Measurements from ENCODE around the gene CDK3. TPM values are rescaled to one million over a fixed set of nuclear protein-coding genes. Genes with fewer than 3 reads are reported as not detected.
"Not testable (repeated sequence)": the region's sequence is repeated elsewhere in the genome, so short reads cannot be mapped to it uniquely, and the experiment has no call there.

The CDK3 gene
- total and polyA plus RNA-seq, 9 of the 15 experiments (the other 6 are each of a cell fraction or from before 2014, with no cell fraction given), result 0.55 to 8.2 (median 4.7) TPM

DNA sequence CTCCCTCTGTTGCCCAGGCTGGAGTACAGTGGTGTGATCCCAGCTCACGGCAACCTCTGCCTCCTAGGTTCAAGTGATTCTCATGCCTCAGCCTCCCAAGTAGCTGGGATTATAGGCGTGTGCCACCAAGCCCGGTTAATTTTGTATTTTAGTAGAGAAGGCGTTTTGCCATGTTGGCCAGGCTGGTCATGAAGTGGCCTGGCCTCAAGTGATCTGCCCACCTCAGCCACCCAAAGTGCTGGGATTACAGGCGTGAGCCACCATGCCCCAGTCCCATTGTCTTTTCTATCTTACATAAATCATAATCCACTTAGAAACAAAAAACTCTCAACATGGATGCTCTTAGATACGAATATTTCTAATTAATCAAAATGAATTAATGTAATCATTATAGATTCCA is 25.5 kb upstream of the CDK3 start:
- H3K9me3 ChIP-seq (replicated peaks; ENCODE audit: control insufficient read depth, insufficient read depth, low read depth, low read length); BruUV-seq (replicated peaks); DNase-seq (ENCODE audit: extremely low read depth in 1 of 4, low spot score in 3 of 4); H3K9ac ChIP-seq (ENCODE audit: insufficient read depth in 1 of 2, low read depth in 2 of 2, low read length in 2 of 2); H3K27ac ChIP-seq (ENCODE audit: extremely low read depth, low read depth, low read length); H3K9me1 ChIP-seq (ENCODE audit: control insufficient read depth, insufficient read depth, low read length); FAIRE-seq; ATAC-seq; POLR2A ChIA-PET; H3K4me3 ChIP-seq; H4K20me1 ChIP-seq (replicated peaks; ENCODE audit: control insufficient read depth, insufficient read depth, low read length); CTCF ChIA-PET (ENCODE audit: low intra/inter-chr PET ratio); H3K27me3 ChIP-seq (ENCODE audit: control insufficient read depth in 2 of 2, insufficient read depth in 2 of 2, low read length in 2 of 2); in situ Hi-C loops (cut with MboI); H3K36me3 ChIP-seq (ENCODE audit: control insufficient read depth, insufficient read depth, low read length); H2AFZ ChIP-seq (ENCODE audit: low read depth, low read length); H3K4me2 ChIP-seq (ENCODE audit: insufficient read depth, low read length): not testable (repeated sequence)
- intact Hi-C loops (cut with micrococcal nuclease), result loop anchor here (5.0 to 10.0 kb wide), 2 partner anchors 33 to 190 kb away; partner anchors contain the start of genes FBF1 and UNK
- Histone ChIP-seq H3K4me1 (replicated peaks in 1 of 2; ENCODE audit: control insufficient read depth in 2 of 2, insufficient read depth in 2 of 2, low read length in 2 of 2) (peaks cover 20 to 24% of the 10 kb centered on the region in 2 experiments), H3K79me2 (ENCODE audit: control insufficient read depth, insufficient read depth, low read length) (peaks cover 22% of the 10 kb centered on the region)
- WGBS (ENCODE audit: insufficient coverage, low coverage, missing lambda C conversion rate), result 87% methylated on average over 6 of the region's 6 CpGs

DNA sequence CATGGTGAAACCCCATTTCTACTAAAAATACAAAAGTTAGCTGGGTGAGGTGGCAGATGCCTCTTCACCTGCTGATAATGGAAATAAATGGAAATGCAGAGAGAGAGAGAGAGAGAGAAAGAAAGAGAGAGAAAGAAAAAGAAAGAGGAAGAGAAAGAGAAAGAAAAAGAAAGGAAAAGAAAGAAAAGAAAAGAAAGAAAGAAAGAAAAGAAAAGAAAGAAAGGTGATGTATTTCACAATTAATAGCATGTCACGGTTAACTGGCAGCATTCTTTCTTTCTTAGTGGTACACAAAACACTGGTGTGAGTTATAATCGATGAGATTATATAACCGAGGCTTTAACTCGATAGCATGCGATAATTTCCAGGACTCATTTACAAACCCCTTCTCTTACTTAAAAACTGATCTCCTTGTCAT is 24.9 kb upstream of the CDK3 start:
- ChIA-PET POLR2A (interaction anchor here (1.0 to 1.3 kb wide), 2 partner anchors 33 to 200 kb away, joined by 3 to 5 read pairs; no protein-coding TSS in a partner anchor), CTCF (ENCODE audit: low intra/inter-chr PET ratio) (no interaction called here)
- Histone ChIP-seq H2AFZ (ENCODE audit: low read depth, low read length) (peak overlapping the region; percentile 1; the same call in 1 of the 2 replicates), H3K9me1 (ENCODE audit: control insufficient read depth, insufficient read depth, low read length) (no peaks in the 10 kb centered on the region), H3K27me3 (ENCODE audit: control insufficient read depth in 2 of 2, insufficient read depth in 2 of 2, low read length in 2 of 2) (no peaks in the 10 kb centered on the region), H3K9ac (ENCODE audit: insufficient read depth in 1 of 2, low read depth in 2 of 2, low read length in 2 of 2) (peak overlapping the region in 1 of 2 experiments; percentile 22; a peak in 1 of 4 replicates), H3K27ac (ENCODE audit: extremely low read depth, low read depth, low read length) (peak overlapping the region; percentile 60; the same call in 2 of the 3 replicates), H3K9me3 (replicated peaks; ENCODE audit: control insufficient read depth, insufficient read depth, low read depth, low read length) (no peaks in the 10 kb centered on the region), H3K4me2 (ENCODE audit: insufficient read depth, low read length) (peak overlapping the region; percentile 51; the same call in 1 of the 2 replicates), H3K79me2 (ENCODE audit: control insufficient read depth, insufficient read depth, low read length) (peaks cover 28% of the 10 kb centered on the region), H3K4me3 (no peak overlapping the region), H3K4me1 (replicated peaks in 1 of 2; ENCODE audit: control insufficient read depth in 2 of 2, insufficient read depth in 2 of 2, low read length in 2 of 2) (peaks cover 17 to 28% of the 10 kb centered on the region in 2 experiments), H3K36me3 (ENCODE audit: control insufficient read depth, insufficient read depth, low read length) (peaks cover 4% of the 10 kb centered on the region; the same call in 2 of the 3 replicates), H4K20me1 (replicated peaks; ENCODE audit: control insufficient read depth, insufficient read depth, low read length) (peaks cover 1% of the 10 kb centered on the region; the same call in 1 of the 2 replicates)
- in situ Hi-C loops (cut with MboI), result no loop called here
- WGBS (ENCODE audit: insufficient coverage, low coverage, missing lambda C conversion rate), result 11% methylated on average over 5 of the region's 5 CpGs
- intact Hi-C loops (cut with micrococcal nuclease), result loop anchor here (5.0 to 10.0 kb wide), 2 partner anchors 33 to 191 kb away; partner anchors contain the start of genes FBF1 and UNK
- DNase-seq (ENCODE audit: extremely low read depth in 1 of 4, low spot score in 3 of 4) (no peak), ATAC-seq (no peak), FAIRE-seq (peak; percentile 35)
- no TSS peak for BruUV-seq (replicated peaks)
- TF ChIP-seq XRCC3 (IDR thresholded peaks at IDR 0.05), result no peak
- peak; percentile 46; the same call in 1 of the 2 replicates for TF ChIP-seq MTA1 (IDR thresholded peaks at IDR 0.05; ENCODE audit: borderline replicate concordance)
- TF ChIP-seq, protein P1, sequence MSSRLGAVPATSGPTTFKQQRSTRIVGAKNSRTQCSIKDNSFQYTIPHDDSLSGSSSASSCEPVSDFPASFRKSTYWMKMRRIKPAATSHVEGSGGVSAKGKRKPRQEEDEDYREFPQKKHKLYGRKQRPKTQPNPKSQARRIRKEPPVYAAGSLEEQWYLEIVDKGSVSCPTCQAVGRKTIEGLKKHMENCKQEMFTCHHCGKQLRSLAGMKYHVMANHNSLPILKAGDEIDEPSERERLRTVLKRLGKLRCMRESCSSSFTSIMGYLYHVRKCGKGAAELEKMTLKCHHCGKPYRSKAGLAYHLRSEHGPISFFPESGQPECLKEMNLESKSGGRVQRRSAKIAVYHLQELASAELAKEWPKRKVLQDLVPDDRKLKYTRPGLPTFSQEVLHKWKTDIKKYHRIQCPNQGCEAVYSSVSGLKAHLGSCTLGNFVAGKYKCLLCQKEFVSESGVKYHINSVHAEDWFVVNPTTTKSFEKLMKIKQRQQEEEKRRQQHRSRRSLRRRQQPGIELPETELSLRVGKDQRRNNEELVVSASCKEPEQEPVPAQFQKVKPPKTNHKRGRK (tag; IDR thresholded peaks at IDR 0.05), result peak; percentile 93
- no peak for TF ChIP-seq TCF3 (CRISPR knock-in tag; IDR thresholded peaks at IDR 0.05)
- no peak for TF ChIP-seq HMGN3 (IDR thresholded peaks at IDR 0.05; ENCODE audit: borderline replicate concordance, extremely low read depth, insufficient read length, low read depth, low read length)

Data from K562 (cell line).